ENCODE measurements around the gene ATP6V0B.

- TF ChIP-seq, protein P1, sequence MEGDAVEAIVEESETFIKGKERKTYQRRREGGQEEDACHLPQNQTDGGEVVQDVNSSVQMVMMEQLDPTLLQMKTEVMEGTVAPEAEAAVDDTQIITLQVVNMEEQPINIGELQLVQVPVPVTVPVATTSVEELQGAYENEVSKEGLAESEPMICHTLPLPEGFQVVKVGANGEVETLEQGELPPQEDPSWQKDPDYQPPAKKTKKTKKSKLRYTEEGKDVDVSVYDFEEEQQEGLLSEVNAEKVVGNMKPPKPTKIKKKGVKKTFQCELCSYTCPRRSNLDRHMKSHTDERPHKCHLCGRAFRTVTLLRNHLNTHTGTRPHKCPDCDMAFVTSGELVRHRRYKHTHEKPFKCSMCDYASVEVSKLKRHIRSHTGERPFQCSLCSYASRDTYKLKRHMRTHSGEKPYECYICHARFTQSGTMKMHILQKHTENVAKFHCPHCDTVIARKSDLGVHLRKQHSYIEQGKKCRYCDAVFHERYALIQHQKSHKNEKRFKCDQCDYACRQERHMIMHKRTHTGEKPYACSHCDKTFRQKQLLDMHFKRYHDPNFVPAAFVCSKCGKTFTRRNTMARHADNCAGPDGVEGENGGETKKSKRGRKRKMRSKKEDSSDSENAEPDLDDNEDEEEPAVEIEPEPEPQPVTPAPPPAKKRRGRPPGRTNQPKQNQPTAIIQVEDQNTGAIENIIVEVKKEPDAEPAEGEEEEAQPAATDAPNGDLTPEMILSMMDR (conservative IDR thresholded peaks at IDR 0.05; ENCODE audit: low read depth, low read length), result no peak; the same call in 1 of the 2 replicates
- TF ChIP-seq EZH2phosphoT487 (IDR thresholded peaks at IDR 0.05; ENCODE audit: borderline replicate concordance, low read length) (no peak), EZH2 (IDR thresholded peaks at IDR 0.05; ENCODE audit: low read length, unreplicated experiment) (no peak)
These were observed 1.3 kb downstream of the ATP6V0B start for GRCh38 chr1:43976045-43976444.
